GM12891 (cell line): ENCODE measurements around the gene HLA-A.
"Not testable (repeated sequence)": the region's sequence is repeated elsewhere in the genome, so short reads cannot be mapped to it uniquely, and the experiment has no call there.

Source experiments
- DNase-seq: peaks from one replicate; pipeline ENCODE4 v3.0.0; 2011; ENCODE audit warnings: low spot score; ENCODE audit not compliant: insufficient read length
- FAIRE-seq: peaks from 2 replicates; lab custom pipeline; 2011; peaks lifted over from hg19 to GRCh38; lab: Jason Lieb, UNC
- PAX5 ChIP-seq: IDR thresholded peaks from 2 replicates; pipeline ENCODE4 v1.6.1; 2011; ENCODE audit warnings: low read length, moderate library complexity, mild to moderate bottlenecking; ENCODE audit not compliant: insufficient read depth, severe bottlenecking
- POLR2A ChIP-seq: IDR thresholded peaks from 2 replicates; pipeline ENCODE4 v1.6.1; 2011; ENCODE audit warnings: low read depth, low read length, control low read depth
- POLR2AphosphoS5 ChIP-seq: IDR thresholded peaks from 2 replicates; pipeline ENCODE4 v1.6.1; 2011; ENCODE audit warnings: low read depth, low read length, control low read depth
- POU2F2 ChIP-seq: IDR thresholded peaks from 2 replicates; pipeline ENCODE4 v1.6.1; 2011; ENCODE audit warnings: low read depth, mild to moderate bottlenecking, control low read depth, low read length, moderate library complexity
- SPI1 ChIP-seq: IDR thresholded peaks from 2 replicates; pipeline ENCODE4 v1.6.1; 2011; ENCODE audit warnings: low read depth, low read length, control low read depth
- TAF1 ChIP-seq: IDR thresholded peaks from 2 replicates; pipeline ENCODE4 v1.6.1; 2011; ENCODE audit warnings: low read depth, low read length, control low read depth

Gene HLA-A

DNA sequence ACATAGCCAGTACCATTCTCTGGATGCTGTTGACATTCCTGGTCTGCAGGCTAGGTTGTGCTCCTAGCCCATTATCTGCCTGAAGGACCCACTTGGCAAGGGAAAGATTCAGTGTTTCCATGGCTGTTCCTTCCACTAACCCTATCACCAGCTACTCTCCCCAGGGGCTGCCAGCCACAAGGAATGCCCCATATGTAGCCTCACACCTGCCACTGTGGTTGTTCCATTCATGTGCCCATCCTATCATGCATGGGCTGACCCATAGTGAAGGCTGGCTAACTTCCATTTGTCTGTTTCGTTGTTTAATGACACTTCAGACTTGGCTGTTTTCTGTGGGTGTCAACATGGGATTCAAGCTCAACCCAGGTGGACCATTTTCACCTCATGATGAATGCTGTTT lies 25.6 kb upstream of the HLA-A start:
- FAIRE-seq (no peak), DNase-seq (no peak)
- TF ChIP-seq SPI1 (no peak), POLR2AphosphoS5 (no peak), POLR2A (no peak), POU2F2 (no peak), PAX5 (no peak), TAF1 (no peak)

DNA sequence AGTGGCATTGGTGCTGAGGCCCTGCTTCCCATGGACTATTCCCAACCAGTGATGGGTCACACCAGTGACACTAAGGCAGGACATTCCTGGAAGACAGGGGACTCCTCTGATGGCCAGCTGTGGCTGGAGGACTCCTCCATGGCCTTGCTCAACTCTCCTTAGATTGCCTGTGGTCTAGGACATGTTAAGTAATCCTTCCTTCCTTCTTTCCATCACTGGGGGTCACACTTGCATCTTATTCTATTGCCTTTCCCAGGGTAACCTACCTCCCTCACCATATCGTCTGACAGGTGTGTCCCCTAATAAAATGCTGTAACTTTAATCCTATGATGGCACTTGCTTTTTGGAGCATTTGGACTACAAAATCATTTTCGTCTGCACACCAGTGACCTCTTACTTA lies 24.5 kb upstream of the HLA-A start:
- TF ChIP-seq SPI1, result no peak
- no peak for TF ChIP-seq POU2F2
- no peak for TF ChIP-seq PAX5
- no peak for DNase-seq
- FAIRE-seq, result no peak

DNA sequence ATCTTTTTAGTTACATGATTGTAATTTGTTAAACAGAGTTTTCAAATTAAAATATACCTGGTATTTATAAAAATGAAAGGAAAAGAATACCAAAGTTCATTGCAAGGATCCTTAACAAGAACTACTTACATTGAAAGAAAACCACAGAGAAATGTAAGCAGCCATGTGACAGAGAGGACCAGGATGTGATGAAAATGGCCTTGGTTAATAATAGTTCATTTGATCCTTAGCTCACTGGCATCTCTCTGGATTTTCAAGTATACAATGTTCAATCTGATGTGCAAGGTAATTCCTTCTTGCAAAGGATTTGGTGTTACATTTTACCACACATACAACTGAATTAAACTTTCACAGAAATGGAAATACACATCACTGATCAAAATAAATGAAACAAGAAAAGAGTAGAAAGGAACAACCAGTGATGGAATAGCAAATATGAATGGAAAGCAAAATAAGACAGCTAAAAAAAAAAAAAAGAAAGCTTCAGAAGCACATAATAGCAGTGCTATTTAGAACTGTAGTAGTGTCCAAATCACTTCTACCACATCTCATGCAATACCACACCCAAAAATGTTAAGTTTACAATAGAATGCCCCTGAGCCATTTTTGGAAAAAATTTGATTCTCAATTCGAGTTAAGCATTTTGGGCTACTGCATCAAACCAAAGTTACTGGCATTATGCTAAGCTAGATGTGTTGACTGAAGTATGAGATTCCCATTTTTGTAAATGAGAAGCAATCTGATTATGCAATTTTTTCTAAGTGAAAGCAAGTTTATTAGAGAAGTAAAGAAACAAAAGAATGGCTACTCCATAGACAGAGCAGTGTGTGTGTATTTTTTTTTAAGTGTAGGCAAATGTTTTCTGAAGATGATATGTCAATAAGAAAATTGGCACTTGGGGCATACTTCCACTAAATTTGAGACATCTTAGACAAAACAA lies 22.6 kb upstream of the HLA-A start:
- TF ChIP-seq TAF1, result no peak
- no peak for TF ChIP-seq POLR2A
- TF ChIP-seq PAX5, result no peak
- no peak for TF ChIP-seq POLR2AphosphoS5
- TF ChIP-seq POU2F2, result no peak
- TF ChIP-seq SPI1, result no peak
- no peak for DNase-seq
- no peak for FAIRE-seq

DNA sequence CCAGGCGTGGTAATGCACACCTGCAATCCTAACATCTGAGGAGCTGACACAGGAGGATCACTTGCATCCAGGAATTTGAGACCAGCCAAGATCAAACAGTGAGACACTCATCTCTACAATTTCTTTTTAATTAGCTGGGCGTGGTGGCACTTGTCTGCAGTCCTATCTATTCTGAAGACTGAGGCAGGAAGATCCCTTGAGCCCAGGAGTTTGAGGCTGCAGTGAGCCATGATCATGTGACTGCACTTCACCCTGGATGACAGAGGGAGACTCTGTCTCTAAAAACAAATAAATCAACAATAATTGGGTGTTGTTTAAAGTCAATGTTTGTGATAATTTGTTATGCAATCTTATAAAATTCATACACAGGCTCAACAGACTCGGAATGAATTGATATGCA lies 18.0 kb upstream of the HLA-A start:
- no peak for FAIRE-seq
- no peak for DNase-seq
- TF ChIP-seq POLR2AphosphoS5, result no peak
- TF ChIP-seq SPI1, result no peak
- no peak for TF ChIP-seq PAX5
- TF ChIP-seq TAF1, result no peak
- TF ChIP-seq POU2F2, result no peak
- no peak for TF ChIP-seq POLR2A

DNA sequence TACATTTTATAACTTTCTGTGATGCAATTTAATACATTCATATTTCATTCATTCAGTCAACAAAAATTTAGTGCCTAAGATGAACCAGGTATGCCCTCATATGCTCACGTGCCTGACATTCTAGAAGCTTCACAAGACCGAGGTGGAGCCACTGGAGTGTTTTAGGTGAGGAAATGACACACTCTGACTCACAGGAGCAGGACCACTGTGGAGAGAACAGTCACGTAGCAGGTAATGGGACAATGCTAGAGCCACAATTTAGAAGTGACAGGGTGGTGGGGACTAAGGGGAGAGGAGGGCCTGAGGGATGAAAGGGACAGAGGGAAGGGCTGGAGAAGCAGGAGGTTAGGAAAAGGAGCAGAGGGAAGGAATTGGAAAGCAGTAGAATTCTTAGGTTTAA lies 17.6 kb upstream of the HLA-A start:
- DNase-seq (no peak), FAIRE-seq (no peak)
- no peak for TF ChIP-seq TAF1
- no peak for TF ChIP-seq PAX5
- no peak for TF ChIP-seq SPI1
- no peak for TF ChIP-seq POLR2A
- no peak for TF ChIP-seq POU2F2
- TF ChIP-seq POLR2AphosphoS5, result no peak

DNA sequence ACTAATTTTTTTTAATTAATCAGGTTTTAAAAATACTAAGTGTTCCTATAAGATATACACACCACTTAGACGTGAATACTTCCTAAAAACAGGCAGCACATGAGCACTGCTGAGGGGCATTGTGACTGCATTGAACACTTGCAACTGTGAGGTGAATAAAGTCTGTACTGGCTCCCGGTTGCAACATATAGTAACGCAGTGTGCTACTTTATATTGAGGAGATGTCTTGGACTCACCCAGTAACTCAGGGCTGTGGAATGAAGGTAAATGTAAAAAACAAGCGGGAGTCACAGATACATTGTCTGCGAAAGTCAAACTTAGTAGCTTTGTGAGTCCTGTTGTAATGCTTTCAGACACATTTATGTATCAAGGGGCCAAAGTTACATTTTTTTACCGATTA lies 17.0 kb upstream of the HLA-A start:
- no peak for TF ChIP-seq SPI1
- no peak for TF ChIP-seq POLR2A
- TF ChIP-seq POLR2AphosphoS5, result no peak
- no peak for TF ChIP-seq PAX5
- no peak for TF ChIP-seq TAF1
- no peak for TF ChIP-seq POU2F2
- FAIRE-seq (no peak), DNase-seq (no peak)

DNA sequence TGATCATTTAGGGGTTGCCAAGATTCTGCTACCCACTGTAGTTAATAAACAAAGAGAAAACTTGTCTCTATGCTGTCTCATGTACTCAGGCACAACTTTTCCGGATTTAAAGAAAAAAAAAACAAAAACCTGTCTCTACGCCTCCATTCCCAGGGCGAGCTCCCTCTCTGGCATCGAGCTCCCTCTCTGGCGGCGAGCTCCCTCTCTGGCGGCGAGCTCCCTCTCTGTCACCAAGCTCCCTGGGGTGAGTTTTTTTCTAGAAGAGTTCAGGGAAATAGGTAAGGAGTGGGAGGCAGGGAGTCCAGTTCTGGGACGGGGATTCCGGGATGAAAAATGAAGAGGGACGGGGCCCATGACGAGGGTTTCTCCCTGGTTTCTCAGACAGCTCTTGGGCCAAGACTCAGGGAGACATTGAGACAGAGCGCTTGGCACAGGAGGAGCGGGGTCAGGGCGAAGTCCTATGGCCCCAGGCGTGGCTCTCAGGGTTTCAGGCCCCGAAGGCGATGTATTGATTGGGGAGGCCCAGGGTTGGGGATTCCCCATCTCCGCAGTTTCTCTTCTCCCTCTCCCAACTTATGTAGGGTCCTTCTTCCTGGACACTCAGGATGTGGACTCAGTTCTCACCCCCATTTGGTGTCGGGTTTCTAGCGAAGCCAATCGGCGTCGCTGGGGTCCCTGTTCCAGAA lies 16.5 kb upstream of the HLA-A start:
- TF ChIP-seq SPI1 (no peak), POLR2AphosphoS5 (no peak), TAF1 (no peak), PAX5 (no peak), POLR2A (no peak), POU2F2 (no peak)
- FAIRE-seq (no peak), DNase-seq (no peak)

DNA sequence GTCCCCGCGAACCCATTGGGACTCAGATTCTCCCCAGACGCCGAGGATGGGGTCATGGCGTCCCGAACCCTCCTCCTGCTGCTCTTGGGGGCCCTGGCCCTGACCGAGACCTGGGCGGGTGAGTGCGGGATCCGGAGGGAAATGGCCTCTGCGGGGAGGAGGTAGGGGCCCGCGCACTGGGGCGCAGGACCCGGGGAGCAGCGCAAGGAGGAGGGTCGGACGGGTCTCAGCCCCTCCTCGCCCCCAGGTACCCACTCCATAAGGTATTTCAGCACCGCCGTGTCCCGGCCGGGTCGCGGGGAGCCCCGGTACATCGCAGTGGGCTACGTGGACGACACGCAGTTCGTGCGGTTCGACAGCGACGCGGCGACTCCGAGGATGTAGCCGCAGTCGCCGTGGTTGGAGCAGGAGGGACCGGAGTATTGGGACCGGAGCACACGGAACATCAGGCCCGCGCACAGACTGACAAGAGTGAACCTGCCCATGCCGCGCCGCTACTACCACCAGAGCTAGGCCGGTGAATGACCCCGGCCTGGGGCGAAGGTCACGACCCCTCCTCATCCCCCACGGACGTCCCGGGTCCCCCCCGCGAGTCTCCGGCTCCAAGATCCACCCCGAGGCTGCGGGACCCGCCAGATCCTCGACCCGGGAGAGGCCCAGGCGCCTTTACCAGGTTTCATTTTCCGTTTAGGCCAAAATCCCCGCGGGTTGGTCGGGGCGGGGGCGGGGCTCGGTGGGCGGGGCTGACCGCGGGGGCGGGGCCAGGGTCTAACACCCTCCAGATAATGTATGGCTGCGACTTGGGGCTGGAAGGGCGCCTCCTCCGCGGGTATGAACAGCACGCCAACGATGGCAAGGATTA lies 15.7 kb upstream of the HLA-A start:
- peak; percentile 41 for DNase-seq
- no peak for FAIRE-seq

DNA sequence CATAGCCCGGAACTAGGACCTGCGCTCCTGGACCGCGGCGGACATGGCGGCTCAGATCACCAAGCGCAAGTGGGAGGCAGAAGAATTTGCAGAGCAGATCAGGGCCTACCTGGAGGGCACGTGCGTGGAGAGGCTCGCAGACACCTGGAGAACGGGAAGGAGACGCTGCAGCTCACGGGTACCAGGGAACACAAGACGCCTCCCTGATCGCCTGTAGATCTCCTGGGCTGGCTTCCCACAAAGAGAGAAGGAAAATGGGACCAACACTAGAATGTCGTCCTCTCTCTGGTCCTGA lies 15.1 kb upstream of the HLA-A start:
- DNase-seq, result no peak
- no peak for FAIRE-seq
- TF ChIP-seq POLR2A (no peak), SPI1 (no peak), POU2F2 (no peak), PAX5 (no peak), POLR2AphosphoS5 (no peak), TAF1 (no peak)

More for the DNA sequence above, 15.7 kb upstream of the HLA-A start:
- TF ChIP-seq POLR2A (no peak), POU2F2 (no peak)

DNA sequence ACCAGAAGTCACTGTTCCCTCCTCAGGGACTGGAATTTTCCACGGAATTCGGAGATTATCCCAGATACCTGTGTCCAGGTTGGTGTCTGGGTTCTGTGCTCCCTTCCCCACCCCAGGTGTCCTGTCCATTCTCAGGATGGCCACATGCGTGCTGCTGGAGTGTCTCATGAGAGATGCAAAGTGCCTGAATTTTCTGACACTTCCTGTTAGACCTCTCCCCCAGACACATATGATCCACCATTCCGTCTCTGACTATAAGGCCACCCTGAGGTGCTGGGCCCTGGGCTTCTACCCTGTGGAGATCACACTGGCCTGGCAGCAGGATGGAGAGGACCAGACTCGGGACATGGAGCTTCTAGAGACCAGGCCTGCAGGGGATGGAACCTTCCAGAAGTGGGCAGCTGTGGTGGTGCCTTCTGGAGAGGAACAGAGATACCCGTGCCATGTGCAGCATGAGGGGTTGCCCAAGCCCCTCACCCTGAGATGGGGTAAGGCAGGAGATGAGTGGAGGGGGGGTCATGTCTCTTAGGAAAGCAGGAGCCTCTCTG lies 14.4 kb upstream of the HLA-A start:
- DNase-seq (no peak), FAIRE-seq (no peak)
- TF ChIP-seq POLR2AphosphoS5 (no peak), PAX5 (no peak), SPI1 (no peak), POU2F2 (no peak), POLR2A (no peak), TAF1 (no peak)

DNA sequence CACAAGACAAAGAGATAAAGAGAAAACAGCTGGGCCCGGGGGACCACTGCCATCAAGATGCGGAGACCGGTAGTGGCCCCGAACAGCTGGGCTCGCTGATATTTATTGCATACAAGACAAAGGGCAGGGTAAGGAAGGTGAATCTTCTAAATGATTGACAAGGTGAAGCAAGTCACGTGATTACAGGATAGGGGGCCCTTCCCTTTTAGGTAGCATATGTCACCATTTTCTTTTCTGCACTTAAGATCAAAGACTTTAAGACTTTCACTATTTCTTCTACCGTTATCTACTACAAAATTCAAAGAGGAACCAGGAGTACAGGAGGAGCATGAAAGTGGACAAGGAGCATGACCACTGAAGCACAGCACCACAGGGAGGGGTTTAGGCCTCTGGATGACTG lies 12.3 kb upstream of the HLA-A start:
- FAIRE-seq, DNase-seq: not testable (repeated sequence)
